ENCODE measurements around the gene REEP3.

Gene REEP3

GRCh38 chr10:63593576-63593975 is 72.4 kb downstream of the REEP3 start:
- DNase-seq, result no peak

DNA sequence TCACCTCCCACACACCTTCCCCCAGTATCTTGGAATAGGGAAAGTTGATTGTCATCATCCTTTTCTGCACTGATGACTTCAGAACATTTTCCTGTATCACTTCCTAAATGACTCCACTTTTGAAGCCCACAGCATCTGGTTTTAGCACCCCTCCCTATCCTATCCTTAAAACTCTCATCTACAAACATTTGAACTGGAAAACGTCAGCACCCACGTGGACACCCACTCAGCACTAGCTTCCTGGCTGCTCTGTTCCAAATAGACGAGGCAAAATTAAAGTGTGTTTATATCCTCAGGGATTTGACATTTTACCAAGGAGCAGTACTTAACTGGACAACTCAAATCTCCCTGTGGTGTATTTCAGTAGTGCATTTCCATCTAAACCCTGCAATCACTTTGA is 73.9 kb downstream of the REEP3 start:
- no peak for DNase-seq

DNA sequence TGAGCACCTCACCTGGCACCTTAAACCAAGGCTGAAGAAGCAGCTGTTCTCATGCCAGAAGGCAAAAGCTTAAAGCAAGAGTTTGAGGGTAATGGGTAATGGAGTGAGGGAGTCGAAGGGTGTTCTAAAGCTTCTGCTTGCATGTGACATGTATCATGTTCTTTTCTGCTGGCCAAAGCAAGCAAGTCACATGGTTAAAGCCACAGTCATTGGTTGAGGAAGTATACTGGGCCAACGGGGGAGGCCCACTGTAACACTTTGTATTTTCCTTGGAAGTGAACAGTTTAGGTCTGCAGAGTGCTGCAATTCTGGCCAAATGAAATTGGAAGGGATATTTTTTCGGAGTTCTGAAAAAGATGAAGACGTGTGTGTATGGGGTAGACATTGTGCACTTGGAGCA is 75.7 kb downstream of the REEP3 start:
- DNase-seq, result no peak

DNA sequence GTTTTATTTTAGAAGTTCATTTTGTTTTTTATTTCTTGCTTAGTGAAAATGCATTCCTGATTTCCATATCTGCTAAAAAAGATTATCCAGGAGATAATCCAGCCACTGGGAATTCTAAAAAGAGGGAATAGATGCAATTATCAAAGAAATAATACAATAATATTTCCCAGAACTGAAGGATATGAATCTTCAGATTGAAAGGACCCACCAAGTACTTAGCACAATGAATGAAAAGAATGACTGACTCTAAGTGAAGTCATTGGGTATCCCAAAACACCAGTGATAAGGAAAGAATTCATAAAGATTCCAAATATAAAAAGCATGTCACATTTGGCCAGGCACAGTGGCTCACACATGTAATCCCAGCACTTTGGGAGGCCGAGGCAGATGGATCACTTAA is 79.3 kb downstream of the REEP3 start:
- DNase-seq, result no peak

DNA sequence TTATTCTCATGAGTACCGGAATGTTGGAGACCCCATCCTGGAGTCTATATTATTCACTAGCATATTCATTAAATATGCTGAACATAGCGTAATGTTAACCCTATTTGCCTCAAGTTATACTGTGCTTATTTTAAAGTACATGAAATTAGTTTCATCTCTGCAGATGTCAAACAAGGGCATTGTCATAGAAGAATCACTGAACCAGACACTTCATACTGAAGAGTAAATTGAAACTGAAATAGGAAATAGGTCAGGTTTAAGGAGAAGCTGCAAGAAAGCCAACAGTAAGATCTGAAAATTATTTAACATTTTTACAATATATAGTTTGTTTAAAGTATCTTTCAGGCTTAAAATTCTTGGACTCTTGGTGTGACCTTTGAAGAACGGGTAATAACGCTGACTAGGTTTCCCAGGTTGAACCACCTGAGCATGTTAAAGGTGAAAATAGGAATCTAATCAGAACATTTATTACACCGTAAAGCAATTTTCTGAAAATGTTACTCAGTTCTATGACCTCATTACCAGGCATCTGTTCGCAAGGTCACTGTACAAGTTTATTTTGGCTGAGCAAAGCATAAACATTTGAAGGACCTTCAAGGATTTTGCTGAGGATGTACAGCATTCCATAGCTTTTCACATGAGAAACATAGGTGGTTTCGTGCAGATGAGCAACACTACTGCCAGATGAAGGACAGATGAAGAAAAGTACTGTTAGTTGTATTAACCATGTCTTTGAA is 82.7 kb downstream of the REEP3 start:
- no peak for DNase-seq

- DNase-seq, result peak; percentile 40
Observed at GRCh38 chr10:63605197-63605967, 84.2 kb downstream of the REEP3 start.

- DNase-seq, result no peak
Observed at GRCh38 chr10:63608511-63608910, 87.3 kb downstream of the REEP3 start.

DNA sequence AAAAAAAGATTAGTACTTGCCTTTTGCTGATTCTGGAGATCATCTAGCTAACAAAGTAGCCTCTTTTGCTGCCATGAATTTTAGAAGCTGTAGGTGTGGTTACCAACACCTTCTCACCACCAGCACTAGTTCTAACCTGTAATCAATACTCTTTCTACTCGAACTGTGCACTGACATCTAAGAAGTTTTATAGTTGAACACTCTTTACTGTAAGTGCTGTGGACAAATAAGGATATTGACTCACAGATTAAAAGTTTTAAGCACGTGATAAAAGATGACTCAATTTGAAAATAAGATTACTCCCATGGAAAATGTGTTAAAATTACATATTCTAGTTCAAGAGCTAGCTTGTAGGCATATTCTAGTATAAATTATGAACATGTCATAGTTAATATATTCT is 89.9 kb downstream of the REEP3 start:
- DNase-seq, result no peak

- no peak for DNase-seq
Observed at GRCh38 chr10:63614371-63614891, 93.2 kb downstream of the REEP3 start.

DNA sequence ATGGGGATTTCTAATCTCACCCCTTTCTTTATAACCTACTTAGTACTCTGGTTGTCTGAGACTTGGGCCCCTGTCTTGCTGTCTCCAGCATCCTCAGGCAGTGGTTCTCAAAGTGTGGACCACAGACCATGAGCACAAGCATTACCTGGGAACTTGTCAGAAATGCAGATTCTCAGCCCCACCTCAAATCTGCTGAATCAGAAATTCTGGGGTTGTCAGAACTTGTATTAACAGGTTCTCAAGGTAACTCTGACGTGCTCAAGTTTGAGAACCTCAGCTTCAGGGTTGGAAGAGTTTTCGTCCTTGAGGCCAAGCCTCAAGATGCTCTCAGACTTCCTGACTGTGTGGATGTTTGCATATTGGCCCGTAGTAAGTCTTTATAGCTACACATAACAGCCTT is 97.4 kb downstream of the REEP3 start:
- DNase-seq, result no peak

DNA sequence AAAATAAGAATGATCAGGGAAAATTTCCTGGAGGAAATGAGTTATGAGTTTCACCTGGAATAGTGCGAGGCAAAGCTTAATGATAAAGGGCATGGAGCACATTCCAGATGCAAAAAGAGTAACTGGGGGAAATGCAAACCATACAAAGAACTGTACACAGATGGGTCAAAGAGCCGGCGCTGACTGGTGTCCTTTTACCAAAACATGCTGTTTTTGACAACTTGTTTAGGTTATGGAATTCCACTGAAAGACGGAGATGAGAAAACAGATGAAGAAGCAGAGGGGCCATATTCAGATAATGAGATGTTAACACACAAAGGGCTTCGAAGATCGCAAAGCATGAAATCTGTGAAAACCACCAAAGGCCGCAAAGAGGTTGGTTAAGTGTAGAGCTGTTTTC is 98.2 kb downstream of the REEP3 start:
- no peak for DNase-seq

DNA sequence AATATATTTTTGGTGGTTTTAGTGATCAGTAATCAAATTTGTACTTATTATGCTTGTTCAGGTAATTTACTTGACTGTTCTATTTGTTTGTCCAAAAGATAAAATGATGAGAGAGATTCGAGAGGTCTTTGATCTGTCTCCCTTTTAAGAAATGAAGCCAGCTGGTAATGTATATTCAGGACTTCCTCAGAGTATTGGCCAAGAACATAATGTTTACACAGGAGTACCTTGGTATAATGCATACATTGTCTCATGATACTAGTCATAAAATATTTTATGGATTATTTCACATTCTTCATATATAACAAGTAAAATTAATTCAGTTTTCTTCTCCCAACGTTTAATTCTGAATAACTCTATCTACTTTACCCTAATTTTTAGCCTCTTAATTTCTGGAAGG is 100.9 kb downstream of the REEP3 start:
- DNase-seq, result no peak

DNA sequence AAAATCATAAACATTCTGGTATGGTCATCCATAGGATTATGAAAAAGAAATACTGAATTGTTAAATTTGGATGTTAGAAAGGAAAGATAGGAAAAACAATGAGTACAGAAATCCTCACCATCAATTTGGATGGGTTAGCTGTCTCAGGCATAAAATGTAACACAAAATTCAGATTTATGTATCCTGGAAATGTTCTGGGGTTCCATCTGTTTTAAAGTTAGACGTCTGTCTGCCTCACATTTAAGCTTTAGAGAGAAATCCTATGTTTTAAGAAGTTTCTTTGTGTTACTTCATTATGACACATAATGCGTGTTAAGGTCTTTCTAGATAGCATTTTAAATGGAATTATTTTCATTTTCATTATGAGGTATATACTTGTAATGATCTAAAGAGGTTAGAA is 103.5 kb downstream of the REEP3 start:
- DNase-seq, result no peak

DNA sequence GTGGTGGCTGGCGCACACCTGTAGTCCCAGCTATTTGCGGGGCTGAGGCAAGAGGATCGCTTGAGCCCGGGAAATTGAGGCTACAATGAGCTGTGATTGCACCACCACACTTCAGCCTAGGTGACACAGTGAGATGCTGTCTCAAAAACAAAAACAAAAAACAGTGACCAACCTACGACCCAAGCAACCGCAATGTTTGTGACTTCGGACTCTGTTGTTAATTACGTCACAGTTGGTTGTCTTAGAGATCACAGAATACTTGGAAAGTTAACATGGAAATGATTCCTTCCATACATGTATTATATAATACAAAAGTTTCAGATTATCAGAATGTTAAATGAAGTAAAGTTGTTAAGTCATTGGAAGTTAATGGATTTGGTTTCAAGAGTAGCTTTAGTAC is 106.2 kb downstream of the REEP3 start:
- DNase-seq, result no peak

DNA sequence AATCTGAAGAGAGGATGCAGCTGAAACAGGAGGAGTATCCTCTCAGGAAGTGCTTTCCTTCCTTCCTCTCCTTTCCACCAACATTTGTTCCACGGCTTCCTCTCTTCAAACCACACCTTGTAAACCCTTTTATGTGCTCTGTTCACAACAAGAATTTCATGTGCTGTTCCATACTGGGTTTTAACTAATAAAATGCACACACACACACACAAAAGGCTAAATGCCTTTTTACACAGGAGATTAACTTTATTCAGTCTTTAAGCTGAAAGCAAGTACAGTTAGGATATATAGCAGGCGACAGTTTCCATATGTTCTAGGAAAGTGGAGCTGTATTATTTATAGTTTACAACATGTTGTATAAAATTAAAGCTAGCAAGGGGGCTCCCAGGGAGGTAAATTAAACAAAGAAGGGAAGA is 106.7 kb downstream of the REEP3 start:
- DNase-seq, result no peak

GRCh38 chr10:63628526-63629362 is 107.5 kb downstream of the REEP3 start:
- peak; percentile 25 for DNase-seq

DNA sequence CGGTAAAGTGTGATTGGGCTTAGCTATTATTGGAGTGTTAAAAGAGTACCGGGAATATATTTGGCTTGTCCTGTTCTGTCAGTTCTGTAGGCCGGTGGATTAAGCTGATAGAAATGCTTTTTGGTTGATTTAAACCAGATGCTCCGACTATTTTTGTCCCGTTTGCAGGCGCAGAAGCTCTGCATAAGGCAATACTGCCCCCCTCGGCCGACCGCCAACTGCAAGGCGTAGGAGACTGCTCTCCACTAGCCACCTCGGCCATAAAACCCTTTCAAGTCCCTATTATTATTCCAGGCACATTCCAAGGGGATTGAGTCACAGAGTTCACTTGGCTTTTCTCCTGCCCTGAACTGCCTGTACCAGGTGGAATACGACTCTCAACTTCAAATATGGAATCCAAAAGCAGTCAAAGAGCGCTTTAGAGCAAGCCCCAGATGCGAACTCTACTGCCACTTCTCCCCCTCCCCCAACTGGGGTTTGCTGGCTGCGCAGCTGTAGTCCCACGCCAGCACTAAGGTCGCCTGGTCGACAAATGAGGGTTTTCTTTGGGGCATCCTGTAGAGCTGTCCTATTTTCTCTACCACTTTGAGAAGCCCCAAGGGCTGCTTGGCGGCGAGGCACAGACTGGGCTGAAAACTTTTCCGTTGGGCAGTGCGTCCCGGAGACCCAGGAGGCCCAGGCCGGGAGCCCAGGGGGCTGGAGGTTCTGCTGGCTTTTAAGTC is 108.3 kb downstream of the REEP3 start:
- peak; percentile 85 for DNase-seq

DNA sequence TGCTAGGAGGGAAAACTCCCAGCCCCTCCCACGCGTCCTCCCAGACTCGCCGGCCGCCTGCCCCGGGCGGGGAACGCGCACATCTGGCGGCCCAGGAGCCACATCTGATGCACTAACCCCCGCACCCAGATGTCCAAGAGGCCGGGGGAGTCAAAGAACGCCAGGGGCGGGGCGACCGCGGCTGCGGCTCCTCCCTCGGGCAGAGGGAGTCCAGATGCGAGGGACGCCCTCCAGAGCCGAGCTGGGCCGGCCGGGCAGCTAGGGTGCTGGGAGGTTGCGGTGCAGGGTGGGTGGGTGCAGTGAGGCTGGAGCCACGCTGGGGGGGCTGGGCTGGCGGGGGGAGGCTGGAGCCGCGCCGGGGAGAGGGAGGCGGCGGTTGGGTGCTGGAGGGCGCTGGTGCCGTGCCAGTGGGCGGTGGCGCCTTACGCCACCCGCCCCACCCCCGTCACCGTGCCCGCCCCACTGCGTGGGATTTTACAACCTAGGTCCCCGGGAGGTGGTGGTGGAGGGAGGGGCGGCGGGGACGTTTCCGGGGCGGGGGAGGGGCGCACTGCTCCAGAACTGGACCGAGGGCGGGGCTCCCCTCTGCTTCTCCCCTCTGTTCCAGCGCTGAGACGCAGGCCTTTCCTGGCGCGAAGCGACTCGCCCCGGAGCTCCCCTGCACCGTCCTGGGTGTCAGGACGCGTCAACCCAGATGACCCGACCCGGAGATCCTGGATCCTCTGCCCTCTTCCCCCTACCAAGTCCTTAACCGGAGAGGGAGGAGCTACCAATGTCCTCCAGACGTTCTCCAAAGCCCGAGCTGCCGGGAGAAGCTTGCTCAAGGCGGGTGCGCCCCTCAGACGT is 109.1 kb downstream of the REEP3 start:
- peak; percentile 83 for DNase-seq

DNA sequence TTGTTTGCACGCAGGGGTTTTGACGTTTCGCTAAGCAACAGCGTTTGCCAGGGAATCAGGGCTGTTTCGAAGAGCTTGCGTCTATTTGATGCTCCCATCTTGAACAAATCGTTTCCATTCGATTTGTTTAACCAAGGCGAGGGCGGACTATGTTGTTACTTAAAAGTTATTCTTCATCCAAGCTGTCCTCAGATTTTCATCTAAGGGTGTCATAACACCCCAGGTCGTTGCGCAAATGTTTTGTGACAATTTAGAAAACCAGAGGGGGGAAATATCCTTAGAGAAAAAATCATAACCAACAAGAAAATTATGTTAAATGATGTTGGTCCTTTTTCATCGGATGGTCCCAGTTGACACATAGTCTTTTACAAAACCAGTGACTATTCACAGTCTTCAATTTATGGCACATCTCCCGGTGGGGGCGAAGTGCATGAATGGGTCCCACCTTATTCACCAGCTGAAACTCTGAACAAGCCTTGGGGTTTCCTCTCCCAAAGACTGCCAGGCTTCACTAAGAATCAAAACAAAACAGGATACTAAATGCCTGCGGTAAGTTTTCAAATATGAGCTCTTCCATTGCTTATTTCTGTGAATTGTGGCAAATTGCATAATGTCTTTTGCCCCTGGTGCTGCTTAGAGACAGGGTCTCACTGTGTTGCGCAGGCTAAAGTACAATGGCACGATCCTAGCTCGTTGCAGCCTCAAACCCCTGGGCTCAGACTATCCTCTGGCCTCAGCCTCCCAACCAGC is 109.9 kb downstream of the REEP3 start:
- no peak for DNase-seq

- DNase-seq, result no peak
Observed at GRCh38 chr10:63631991-63632390, 110.8 kb downstream of the REEP3 start.

Data from NCI-H1048 (cell line).